Measurements from ENCODE around the gene HIVEP3.

Gene HIVEP3

GRCh38 chr1:41495210-41495948 lies 423.3 kb downstream of the HIVEP3 start:
- no peak for DNase-seq (ENCODE audit: low read depth)

- DNase-seq (ENCODE audit: low read depth), result no peak
Measured at GRCh38 chr1:41494351-41495209, 424.1 kb downstream of the HIVEP3 start.

- no peak for DNase-seq (ENCODE audit: low read depth)
Measured at GRCh38 chr1:41493626-41494350, 424.9 kb downstream of the HIVEP3 start.

GRCh38 chr1:41493117-41493536 lies 425.6 kb downstream of the HIVEP3 start:
- no peak for DNase-seq (ENCODE audit: low read depth)

GRCh38 chr1:41492341-41492848 lies 426.3 kb downstream of the HIVEP3 start:
- peak; percentile 12 for DNase-seq (ENCODE audit: low read depth)

- DNase-seq (ENCODE audit: low read depth), result no peak
Measured at GRCh38 chr1:41490911-41491310, 427.8 kb downstream of the HIVEP3 start.

- no peak for DNase-seq (ENCODE audit: low read depth)
Measured at GRCh38 chr1:41489561-41489960, 429.2 kb downstream of the HIVEP3 start.

- DNase-seq (ENCODE audit: low read depth), result no peak
Measured at GRCh38 chr1:41488040-41488951, 430.4 kb downstream of the HIVEP3 start.

GRCh38 chr1:41487126-41488039 lies 431.3 kb downstream of the HIVEP3 start:
- DNase-seq (ENCODE audit: low read depth), result no peak

GRCh38 chr1:41486371-41487125 lies 432.2 kb downstream of the HIVEP3 start:
- DNase-seq (ENCODE audit: low read depth), result no peak

- no peak for DNase-seq (ENCODE audit: low read depth)
Measured at GRCh38 chr1:41486053-41486370, 432.7 kb downstream of the HIVEP3 start.

- no peak for DNase-seq (ENCODE audit: low read depth)
Measured at GRCh38 chr1:41485605-41486004, 433.1 kb downstream of the HIVEP3 start.

GRCh38 chr1:41484402-41485241 lies 434.1 kb downstream of the HIVEP3 start, which contains the start of gene EDN2:
Gene EDN2, minus strand, starts transcription at chr1:41484683. Its CDS starts 82 bp downstream, at chr1:41484601.
- DNase-seq (ENCODE audit: low read depth), result no peak

GRCh38 chr1:41483960-41484401 lies 434.7 kb downstream of the HIVEP3 start:
- no peak for DNase-seq (ENCODE audit: low read depth)

GRCh38 chr1:41483001-41483850 lies 435.5 kb downstream of the HIVEP3 start:
- DNase-seq (ENCODE audit: low read depth), result no peak

- DNase-seq (ENCODE audit: low read depth), result no peak
Measured at GRCh38 chr1:41482001-41482765, 436.5 kb downstream of the HIVEP3 start.

All from stimulated activated CD8-positive, alpha-beta memory T cell treated with anti-CD3 and anti-CD28 coated beads, Interleukin-7, amount 100 ng/mL, for 24 hours (primary cell).